ENCODE data around the gene CYBC1. TPM values are rescaled to one million over a fixed set of nuclear protein-coding genes. Genes with fewer than 3 reads are reported as not detected.

The CYBC1 gene
- total and polyA plus RNA-seq, 9 of the 15 experiments (the other 6 are each of a cell fraction or from before 2014, with no cell fraction given): 1.3 to 71.8 (median 49.9) TPM

DNA sequence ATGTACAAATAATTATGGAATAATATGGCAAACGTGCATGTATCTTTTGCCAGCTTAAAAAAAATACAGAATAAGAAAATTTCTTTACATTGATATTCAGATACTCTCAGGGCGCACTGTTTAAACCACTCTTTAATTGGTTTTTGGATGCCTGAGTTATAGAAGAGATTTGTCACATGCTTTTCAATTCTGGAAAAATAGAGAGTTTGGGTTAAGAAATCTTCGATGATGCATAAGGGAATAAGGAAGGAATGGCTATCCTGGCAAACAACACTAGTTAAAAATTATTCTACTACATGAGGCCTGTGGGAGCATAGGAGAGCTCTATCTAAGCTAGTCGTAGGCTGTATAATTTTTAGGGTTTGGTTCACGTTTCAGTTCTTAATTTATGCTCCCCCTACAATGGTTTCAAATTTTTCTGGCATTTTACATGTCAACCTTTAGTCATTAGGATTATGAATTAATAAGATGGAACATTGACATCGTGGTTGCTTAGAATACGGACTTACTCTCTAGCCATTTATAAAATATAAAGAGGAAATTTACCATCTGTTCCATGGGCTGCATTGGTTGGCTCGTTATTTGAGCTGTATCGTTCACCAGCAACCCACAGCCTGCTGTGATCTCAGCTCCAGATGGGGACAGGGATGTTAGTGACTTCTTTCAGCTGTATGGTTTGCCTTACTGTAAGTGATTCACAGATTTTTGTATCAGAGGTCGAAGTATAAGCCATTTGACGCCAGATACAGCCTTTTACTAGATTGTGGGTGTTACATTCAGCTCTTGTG is 23.9 kb upstream of the CYBC1 start:
- TF ChIP-seq, protein P1, sequence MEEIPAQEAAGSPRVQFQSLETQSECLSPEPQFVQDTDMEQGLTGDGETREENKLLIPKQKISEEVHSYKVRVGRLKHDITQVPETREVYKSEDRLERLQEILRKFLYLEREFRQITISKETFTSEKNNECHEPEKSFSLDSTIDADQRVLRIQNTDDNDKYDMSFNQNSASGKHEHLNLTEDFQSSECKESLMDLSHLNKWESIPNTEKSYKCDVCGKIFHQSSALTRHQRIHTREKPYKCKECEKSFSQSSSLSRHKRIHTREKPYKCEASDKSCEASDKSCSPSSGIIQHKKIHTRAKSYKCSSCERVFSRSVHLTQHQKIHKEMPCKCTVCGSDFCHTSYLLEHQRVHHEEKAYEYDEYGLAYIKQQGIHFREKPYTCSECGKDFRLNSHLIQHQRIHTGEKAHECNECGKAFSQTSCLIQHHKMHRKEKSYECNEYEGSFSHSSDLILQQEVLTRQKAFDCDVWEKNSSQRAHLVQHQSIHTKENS (CRISPR knock-in tag; IDR thresholded peaks at IDR 0.05): no peak
- TF ChIP-seq POU5F1 (IDR thresholded peaks at IDR 0.05; ENCODE audit: borderline replicate concordance, low read depth, low read length, partially characterized antibody) (no peak), CHCHD3 (CRISPR knock-in tag; IDR thresholded peaks at IDR 0.05) (no peak), ZNF224 (CRISPR knock-in tag; IDR thresholded peaks at IDR 0.05) (no peak), KHSRP (IDR thresholded peaks at IDR 0.05) (no peak)
- Histone ChIP-seq H3K9ac (ENCODE audit: insufficient read depth in 1 of 2, low read depth in 2 of 2, low read length in 2 of 2) (no peak overlapping the region), H3K79me2 (ENCODE audit: control insufficient read depth, insufficient read depth, low read length) (peaks cover 26% of the 10 kb centered on the region; the same call in 2 of the 3 replicates), H2AFZ (ENCODE audit: low read depth, low read length) (no peak overlapping the region), H3K27me3 (ENCODE audit: control insufficient read depth in 2 of 2, insufficient read depth in 2 of 2, low read length in 2 of 2) (no peaks in the 10 kb centered on the region), H3K36me3 (ENCODE audit: control insufficient read depth, insufficient read depth, low read length) (peaks cover 83% of the 10 kb centered on the region), H3K9me1 (ENCODE audit: control insufficient read depth, insufficient read depth, low read length) (no peaks in the 10 kb centered on the region), H3K4me2 (ENCODE audit: insufficient read depth, low read length) (no peak overlapping the region), H3K4me3 (no peak overlapping the region), H4K20me1 (replicated peaks; ENCODE audit: control insufficient read depth, insufficient read depth, low read length) (no peaks in the 10 kb centered on the region; the same call in 1 of the 2 replicates), H3K4me1 (replicated peaks in 1 of 2; ENCODE audit: control insufficient read depth in 2 of 2, insufficient read depth in 2 of 2, low read length in 2 of 2) (peaks cover 6 to 9% of the 10 kb centered on the region in 2 experiments; a peak in 4 of 5 replicates), H3K27ac (ENCODE audit: extremely low read depth, low read depth, low read length) (no peak overlapping the region), H3K9me3 (replicated peaks; ENCODE audit: control insufficient read depth, insufficient read depth, low read depth, low read length) (no peaks in the 10 kb centered on the region)
- peak; percentile 42 for FAIRE-seq
- intact Hi-C loops (cut with micrococcal nuclease): no loop called here
- BruUV-seq (replicated peaks): TSS peak; percentile 35
- 79% methylated on average over 11 of the region's 11 CpGs for WGBS (ENCODE audit: insufficient coverage, low coverage, missing lambda C conversion rate)
- CTCF ChIA-PET (ENCODE audit: low intra/inter-chr PET ratio): no interaction called here
- POLR2A ChIA-PET: interaction anchor here (0.8 to 2.1 kb wide), 4 partner anchors 10 to 45 kb away, joined by 3 to 5 read pairs (median 5); partner anchors contain the start of gene FOXK2
- DNase-seq (ENCODE audit: extremely low read depth in 1 of 4, low spot score in 3 of 4): no peak
- in situ Hi-C loops (cut with MboI): no loop called here
- no peak for ATAC-seq

All from K562 (cell line).